DOHH2 (cell line): Measurements from ENCODE around the gene KHDC4.

ENCODE experiments used
- CTCF ChIP-seq: fragments of 200-600 bp; sonication (generic); IDR thresholded peaks from one replicate; pipeline ENCODE4 v1.5.1; 2014; ENCODE audit warnings: antibody characterized with exemption, mild to moderate bottlenecking, low read depth, low read length; ENCODE audit not compliant: poor library complexity, severe bottlenecking
- EZH2phosphoT487 ChIP-seq: fragments of 200-600 bp; sonication (generic); IDR thresholded peaks from 2 replicates; pipeline ENCODE4 v1.6.1; 2017; ENCODE audit warnings: borderline replicate concordance, mild to moderate bottlenecking, antibody characterized with exemption, low read length, moderate library complexity, mixed read lengths

- TF ChIP-seq CTCF, result no peak
- no peak for TF ChIP-seq EZH2phosphoT487
Measured at GRCh38 chr1:155976913-155977689, 42.9 kb upstream of the KHDC4 start.
